K562 (cell line): ENCODE results near the gene MACROD2. TPM values are rescaled to one million over a fixed set of nuclear protein-coding genes. Genes with fewer than 3 reads are reported as not detected.

Experiments
- ATAC-seq: fragments of 200-7000 bp; cut with Tn5 transposase; 3 replicates; pipeline ENCODE4 v1.9.1; 2020; ENCODE audit warnings: moderate library complexity
- BruUV-seq: library from RNA; stranded (reverse); fragments of 400-500 nt; replicated peaks from 2 replicates; lab custom pipeline; 2021; lab: Mats Ljungman, UMichigan
- CTCF ChIA-PET: fragments of 300-600 bp; formaldehyde crosslinking; extraction: SDS; loops from one replicate; lab custom pipeline; 2021; ENCODE audit warnings: low intra/inter-chr PET ratio; lab: Yijun Ruan, JAX
- POLR2A ChIA-PET: fragments of 300-600, 350-650 bp; sonication (Branson Sonifier 250); formaldehyde crosslinking; extraction: SDS; loops from one replicate; lab custom pipeline; 2021; ENCODE audit warnings: antibody characterized with exemption, inconsistent platforms; lab: Yijun Ruan, JAX
- DNase-seq, 4 experiments: peaks; one replicate each; pipeline versions ENCODE4 v3.0.0 to v3.0.0-alpha.2; 2011 to 2018; ENCODE audit warnings: low spot score in 3 of 4, mixed read lengths in 3 of 4; ENCODE audit errors: extremely low read depth in 1 of 4
- FAIRE-seq: peaks from 2 replicates; lab custom pipeline; 2011; peaks lifted over from hg19 to GRCh38; lab: Jason Lieb, UNC
- H2AFZ ChIP-seq: 2 replicates; pipeline ENCODE4 v1.6.0; 2011; ENCODE audit warnings: low read depth, low read length, control low read depth, inconsistent platforms
- H3K27ac ChIP-seq: fragments of 200-600 bp; 3 replicates; pipeline ENCODE4 v1.8.0; 2011; ENCODE audit warnings: low read depth, mild to moderate bottlenecking, control low read depth, inconsistent platforms, low read length, moderate library complexity, mixed read lengths; ENCODE audit errors: extremely low read depth
- H3K27me3 ChIP-seq, 2 experiments: fragments of 300-600 bp in 1 of 2; 2 replicates in 1 of 2; 3 replicates in 1 of 2; pipeline versions ENCODE4 v1.6.0 to v1.8.0; 2011; ENCODE audit warnings: inconsistent platforms in 2 of 2, low read length in 2 of 2, mild to moderate bottlenecking in 1 of 2, mixed read lengths in 1 of 2, moderate library complexity in 1 of 2; ENCODE audit not compliant: control insufficient read depth in 2 of 2, insufficient read depth in 2 of 2
- H3K36me3 ChIP-seq: fragments of 300-600 bp; 3 replicates; pipeline ENCODE4 v1.8.0; 2011; ENCODE audit warnings: mild to moderate bottlenecking, low read length, inconsistent platforms; ENCODE audit not compliant: control insufficient read depth, insufficient read depth
- H3K4me1 ChIP-seq, 2 experiments: fragments of 200-600 bp in 1 of 2; replicated peaks in 1 of 2; 2 replicates in 1 of 2; 3 replicates in 1 of 2; pipeline versions ENCODE4 v1.5.1 to v1.8.0; 2011; ENCODE audit warnings: inconsistent platforms in 2 of 2, low read length in 2 of 2, mild to moderate bottlenecking in 1 of 2, mixed read lengths in 1 of 2, moderate library complexity in 1 of 2; ENCODE audit not compliant: control insufficient read depth in 2 of 2, insufficient read depth in 2 of 2
- H3K4me2 ChIP-seq: 2 replicates; pipeline ENCODE4 v1.6.1; 2011; ENCODE audit warnings: low read length, control low read depth, inconsistent platforms, mixed read lengths; ENCODE audit not compliant: insufficient read depth
- H3K4me3 ChIP-seq: fragments of 200-600 bp; sonication (generic), shearing (Covaris generic); 2 replicates; pipeline ENCODE4 v1.5.1; 2016; ENCODE audit warnings: control low read depth, inconsistent platforms
- H3K79me2 ChIP-seq: fragments of 200-600 bp; 3 replicates; pipeline ENCODE4 v1.8.0; 2011; ENCODE audit warnings: low read length, inconsistent platforms; ENCODE audit not compliant: control insufficient read depth, insufficient read depth
- H3K9ac ChIP-seq, 2 experiments: 2 replicates each; pipeline versions ENCODE4 v1.6.0 to v1.6.1; 2011; ENCODE audit warnings: low read depth in 2 of 2, low read length in 2 of 2, control low read depth in 1 of 2, inconsistent platforms in 1 of 2, mild to moderate bottlenecking in 1 of 2, mixed read lengths in 1 of 2; ENCODE audit not compliant: insufficient read depth in 1 of 2
- H3K9me1 ChIP-seq: one replicate; pipeline ENCODE4 v1.6.0; 2011; ENCODE audit warnings: inconsistent platforms, mild to moderate bottlenecking, low read length, moderate library complexity; ENCODE audit not compliant: control insufficient read depth, insufficient read depth
- H3K9me3 ChIP-seq: replicated peaks from 2 replicates; pipeline ENCODE4 v1.5.1; 2011; ENCODE audit warnings: low read depth, low read length, inconsistent platforms; ENCODE audit not compliant: control insufficient read depth, insufficient read depth
- H4K20me1 ChIP-seq: replicated peaks from 2 replicates; pipeline ENCODE4 v1.6.1; 2011; ENCODE audit warnings: low read length, inconsistent platforms, mixed read lengths; ENCODE audit not compliant: control insufficient read depth, insufficient read depth
- FOXK2 ChIP-seq, 2 experiments: fragments of 450-650 bp; IDR thresholded peaks in 1 of 2; conservative IDR thresholded peaks in 1 of 2; 2 replicates each; pipeline ENCODE4 v1.6.1; 2016; ENCODE audit warnings: low read depth in 2 of 2, mild to moderate bottlenecking in 1 of 2
- MEF2D ChIP-seq: conservative IDR thresholded peaks from 2 replicates; pipeline ENCODE4 v1.6.1; 2016; ENCODE audit warnings: low read depth, missing genetic modification characterization, missing compliant biosample characterization
- NFYB ChIP-seq: IDR thresholded peaks from 2 replicates; pipeline ENCODE4 v1.6.1; 2011; ENCODE audit warnings: mild to moderate bottlenecking, moderate library complexity; ENCODE audit not compliant: insufficient read length; ENCODE audit errors: extremely low read depth
- PPARD ChIP-seq: fragments of 250-450 bp; sonication (Bioruptor Pico); IDR thresholded peaks from 2 replicates; pipeline ENCODE4 v1.8.0; 2022; ENCODE audit warnings: inconsistent platforms, mild to moderate bottlenecking, moderate library complexity
- TBL1XR1 ChIP-seq, 2 experiments: IDR thresholded peaks; 2 replicates each; pipeline ENCODE4 v1.6.1; 2012; ENCODE audit warnings: improper control_type of control experiment in 2 of 2, low read length in 2 of 2, mild to moderate bottlenecking in 1 of 2
- TBP ChIP-seq: optimal IDR thresholded peaks from 2 replicates; pipeline ENCODE3; 2011; ENCODE audit warnings: low read depth, low read length, improper control_type of control experiment
- TCF3 ChIP-seq: sonication (generic); formaldehyde crosslinking; IDR thresholded peaks from 2 replicates; pipeline ENCODE4 v1.4.0; 2020; ENCODE audit warnings: mild to moderate bottlenecking, missing genetic modification reagents
- TCF7 ChIP-seq: sonication (generic); IDR thresholded peaks from 2 replicates; pipeline ENCODE4 v1.6.1; 2016; ENCODE audit warnings: antibody characterized with exemption, borderline replicate concordance
- TFAP4 ChIP-seq: sonication (generic); formaldehyde crosslinking; IDR thresholded peaks from 2 replicates; pipeline ENCODE4 v1.8.0; 2022; ENCODE audit warnings: missing genetic modification reagents, mild to moderate bottlenecking, moderate library complexity, borderline replicate concordance
- ZNF134 ChIP-seq: fragments of 250-450 bp; sonication (Bioruptor Pico); conservative IDR thresholded peaks from 2 replicates; pipeline ENCODE4 v1.4.0; 2020
- ZNF274 ChIP-seq: IDR thresholded peaks from 2 replicates; pipeline ENCODE4 v1.6.1; 2011; ENCODE audit warnings: low read depth, mild to moderate bottlenecking, low read length, moderate library complexity, borderline replicate concordance
- ZSCAN29 ChIP-seq: fragments of 450-650 bp; IDR thresholded peaks from 2 replicates; pipeline ENCODE4 v1.6.1; 2017
- ZZZ3 ChIP-seq: fragments of 450-650 bp; IDR thresholded peaks from 2 replicates; pipeline ENCODE4 v1.6.1; 2016; ENCODE audit warnings: antibody characterized with exemption, mild to moderate bottlenecking, moderate library complexity
- WGBS: fragments of 100-300 bp; shearing (Covaris generic); methylation state at CpG from one replicate; pipeline ENCODE4 v1.1.6; 2016; ENCODE audit warnings: low coverage, mixed read lengths; ENCODE audit not compliant: insufficient coverage; ENCODE audit errors: missing lambda C conversion rate; 5-methylcytosine and 5-hydroxymethylcytosine counted together
- in situ Hi-C: fragments of 300-500 bp; cut with MboI; formaldehyde crosslinking; loops from 4 replicates; pipeline ENCODE4 v1.15.0; 2018; ENCODE audit warnings: inconsistent platforms, mixed read lengths
- intact Hi-C: fragments of 100-400 bp; cut with micrococcal nuclease; formaldehyde crosslinking; loops from 2 replicates; pipeline ENCODE4 v1.14.2; 2022
- polyA plus RNA-seq, 8 experiments: library from polyadenylated mRNA; depleted of rRNA in 4 of 8; stranded (reverse) in 5 of 8; unstranded in 3 of 8; fragments of >200 nt; fragmentation: Nextera tagmentation in 2 of 8; fragmentation: Illumina TruSeq in 1 of 8; extraction: Ambion mirVana in 2 of 8; extraction: Trizol in 1 of 8; gene quantifications; 2 replicates each; pipeline versions ENCODE4 v1.2.1 to v1.2.3, GENCODE V29; 2011 to 2014; ENCODE audit warnings: inconsistent platforms in 1 of 8, missing spikeins in 1 of 8
- total RNA-seq, 7 experiments: library from RNA; depleted of rRNA in 6 of 7; stranded (reverse); fragments of >200 nt in 6 of 7; fragmentation: Illumina TruSeq in 2 of 7; extraction: Trizol in 2 of 7; gene quantifications; 2 replicates each; pipeline versions ENCODE4 v1.2.1 to v1.2.3, GENCODE V29; 2011 to 2021; ENCODE audit warnings: low replicate concordance in 1 of 7
- TF ChIP-seq, protein P1 (sequence below): fragments of 450-650 bp; IDR thresholded peaks from 2 replicates; pipeline ENCODE4 v1.7.1; 2018; ENCODE audit warnings: mild to moderate bottlenecking, low read depth; ENCODE audit not compliant: partially characterized antibody
- TF ChIP-seq, protein P2 (sequence below): fragments of 450-650 bp; IDR thresholded peaks from 2 replicates; pipeline ENCODE4 v1.6.1; 2016; ENCODE audit warnings: borderline replicate concordance
- TF ChIP-seq, protein P3 (sequence below): sonication (generic); IDR thresholded peaks from 2 replicates; pipeline ENCODE4 v1.6.1; 2016

The MACROD2 gene
- total and polyA plus RNA-seq, 9 of the 15 experiments (the other 6 are each of a cell fraction or from before 2014, with no cell fraction given), result not detected

- CTCF ChIA-PET, result no interaction called here
- no TSS peak for BruUV-seq
Measured at GRCh38 chr20:14865169-14865568, 869.9 kb downstream of the MACROD2 start.

More at GRCh38 chr20:14865169-14865568, 869.9 kb downstream of the MACROD2 start:
- no peak overlapping the region for H3K4me2 ChIP-seq
- DNase-seq (no peak), ATAC-seq (no peak), FAIRE-seq (no peak)
- H3K79me2 ChIP-seq, result no peaks in the 10 kb centered on the region
- TF ChIP-seq TFAP4 (CRISPR knock-in tag) (no peak), PPARD (CRISPR knock-in tag) (no peak), TBL1XR1 (IDR thresholded peaks at IDR 0.05; ENCODE audit: low read length in 2 of 2) (no peak), TCF3 (CRISPR knock-in tag) (no peak), ZNF134 (CRISPR knock-in tag) (no peak), ZZZ3 (no peak), ZNF274 (no peak), TCF7 (no peak), TBP (no peak), NFYB (no peak), FOXK2 (conservative IDR thresholded peaks at IDR 0.05 in 1 of 2, IDR thresholded peaks at IDR 0.05 in 1 of 2; ENCODE audit: low read depth in 2 of 2) (no peak), ZSCAN29 (no peak), MEF2D (tag) (no peak)
- TF ChIP-seq, protein P1, sequence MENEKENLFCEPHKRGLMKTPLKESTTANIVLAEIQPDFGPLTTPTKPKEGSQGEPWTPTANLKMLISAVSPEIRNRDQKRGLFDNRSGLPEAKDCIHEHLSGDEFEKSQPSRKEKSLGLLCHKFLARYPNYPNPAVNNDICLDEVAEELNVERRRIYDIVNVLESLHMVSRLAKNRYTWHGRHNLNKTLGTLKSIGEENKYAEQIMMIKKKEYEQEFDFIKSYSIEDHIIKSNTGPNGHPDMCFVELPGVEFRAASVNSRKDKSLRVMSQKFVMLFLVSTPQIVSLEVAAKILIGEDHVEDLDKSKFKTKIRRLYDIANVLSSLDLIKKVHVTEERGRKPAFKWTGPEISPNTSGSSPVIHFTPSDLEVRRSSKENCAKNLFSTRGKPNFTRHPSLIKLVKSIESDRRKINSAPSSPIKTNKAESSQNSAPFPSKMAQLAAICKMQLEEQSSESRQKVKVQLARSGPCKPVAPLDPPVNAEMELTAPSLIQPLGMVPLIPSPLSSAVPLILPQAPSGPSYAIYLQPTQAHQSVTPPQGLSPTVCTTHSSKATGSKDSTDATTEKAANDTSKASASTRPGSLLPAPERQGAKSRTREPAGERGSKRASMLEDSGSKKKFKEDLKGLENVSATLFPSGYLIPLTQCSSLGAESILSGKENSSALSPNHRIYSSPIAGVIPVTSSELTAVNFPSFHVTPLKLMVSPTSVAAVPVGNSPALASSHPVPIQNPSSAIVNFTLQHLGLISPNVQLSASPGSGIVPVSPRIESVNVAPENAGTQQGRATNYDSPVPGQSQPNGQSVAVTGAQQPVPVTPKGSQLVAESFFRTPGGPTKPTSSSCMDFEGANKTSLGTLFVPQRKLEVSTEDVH, result no peak
- TF ChIP-seq, protein P2, sequence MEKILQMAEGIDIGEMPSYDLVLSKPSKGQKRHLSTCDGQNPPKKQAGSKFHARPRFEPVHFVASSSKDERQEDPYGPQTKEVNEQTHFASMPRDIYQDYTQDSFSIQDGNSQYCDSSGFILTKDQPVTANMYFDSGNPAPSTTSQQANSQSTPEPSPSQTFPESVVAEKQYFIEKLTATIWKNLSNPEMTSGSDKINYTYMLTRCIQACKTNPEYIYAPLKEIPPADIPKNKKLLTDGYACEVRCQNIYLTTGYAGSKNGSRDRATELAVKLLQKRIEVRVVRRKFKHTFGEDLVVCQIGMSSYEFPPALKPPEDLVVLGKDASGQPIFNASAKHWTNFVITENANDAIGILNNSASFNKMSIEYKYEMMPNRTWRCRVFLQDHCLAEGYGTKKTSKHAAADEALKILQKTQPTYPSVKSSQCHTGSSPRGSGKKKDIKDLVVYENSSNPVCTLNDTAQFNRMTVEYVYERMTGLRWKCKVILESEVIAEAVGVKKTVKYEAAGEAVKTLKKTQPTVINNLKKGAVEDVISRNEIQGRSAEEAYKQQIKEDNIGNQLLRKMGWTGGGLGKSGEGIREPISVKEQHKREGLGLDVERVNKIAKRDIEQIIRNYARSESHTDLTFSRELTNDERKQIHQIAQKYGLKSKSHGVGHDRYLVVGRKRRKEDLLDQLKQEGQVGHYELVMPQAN, result no peak
- TF ChIP-seq, protein P3, sequence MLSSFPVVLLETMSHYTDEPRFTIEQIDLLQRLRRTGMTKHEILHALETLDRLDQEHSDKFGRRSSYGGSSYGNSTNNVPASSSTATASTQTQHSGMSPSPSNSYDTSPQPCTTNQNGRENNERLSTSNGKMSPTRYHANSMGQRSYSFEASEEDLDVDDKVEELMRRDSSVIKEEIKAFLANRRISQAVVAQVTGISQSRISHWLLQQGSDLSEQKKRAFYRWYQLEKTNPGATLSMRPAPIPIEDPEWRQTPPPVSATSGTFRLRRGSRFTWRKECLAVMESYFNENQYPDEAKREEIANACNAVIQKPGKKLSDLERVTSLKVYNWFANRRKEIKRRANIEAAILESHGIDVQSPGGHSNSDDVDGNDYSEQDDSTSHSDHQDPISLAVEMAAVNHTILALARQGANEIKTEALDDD, result no peak
- H3K27me3 ChIP-seq, result no peaks in the 10 kb centered on the region
- H3K9me1 ChIP-seq, result no peaks in the 10 kb centered on the region
- no peaks in the 10 kb centered on the region for H4K20me1 ChIP-seq
- H3K36me3 ChIP-seq, result no peaks in the 10 kb centered on the region
- POLR2A ChIA-PET, result no interaction called here
- in situ Hi-C loops, result no loop called here
- H3K9ac ChIP-seq, result no peak overlapping the region
- no peaks in the 10 kb centered on the region for H3K9me3 ChIP-seq
- H2AFZ ChIP-seq, result no peak overlapping the region
- no peak overlapping the region for H3K4me3 ChIP-seq
- H3K27ac ChIP-seq, result no peak overlapping the region
- WGBS, result 0% methylated on average over 2 of the region's 3 CpGs
- no peaks in the 10 kb centered on the region for H3K4me1 ChIP-seq
- intact Hi-C loops, result no loop called here
